HG03521 (cell line): ENCODE results near the gene CALML6.

ENCODE experiments used
- ATAC-seq: cut with Tn5 transposase; IDR thresholded peaks from one replicate; pipeline ENCODE4 v1.9.1; 2021; ENCODE audit warnings: mild to moderate bottlenecking, moderate library complexity; ENCODE audit not compliant: unreplicated experiment

The CALML6 gene

GRCh38 chr1:1891349-1892078, 23.5 kb upstream of the CALML6 start:
- ATAC-seq = no peak

GRCh38 chr1:1892079-1892762, 22.8 kb upstream of the CALML6 start:
- no peak for ATAC-seq

DNA sequence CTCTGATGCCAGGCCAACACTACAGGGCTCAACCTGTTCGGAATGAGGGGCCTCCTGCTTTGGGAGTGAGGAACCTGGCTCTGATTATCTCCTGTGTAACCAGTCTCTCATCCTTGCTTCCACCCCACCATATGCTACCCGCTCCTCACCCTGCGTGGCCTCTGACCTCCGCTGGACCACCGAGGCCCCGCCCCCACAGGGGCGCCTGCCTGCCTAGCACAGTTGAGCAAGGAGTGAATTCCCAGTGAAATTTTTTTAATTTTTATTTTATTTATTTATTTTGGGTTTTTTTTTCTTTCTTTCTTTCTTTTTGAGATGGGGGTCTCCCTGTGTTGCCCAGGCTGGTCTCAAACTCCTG, 22.3 kb upstream of the CALML6 start:
- ATAC-seq = no peak

DNA sequence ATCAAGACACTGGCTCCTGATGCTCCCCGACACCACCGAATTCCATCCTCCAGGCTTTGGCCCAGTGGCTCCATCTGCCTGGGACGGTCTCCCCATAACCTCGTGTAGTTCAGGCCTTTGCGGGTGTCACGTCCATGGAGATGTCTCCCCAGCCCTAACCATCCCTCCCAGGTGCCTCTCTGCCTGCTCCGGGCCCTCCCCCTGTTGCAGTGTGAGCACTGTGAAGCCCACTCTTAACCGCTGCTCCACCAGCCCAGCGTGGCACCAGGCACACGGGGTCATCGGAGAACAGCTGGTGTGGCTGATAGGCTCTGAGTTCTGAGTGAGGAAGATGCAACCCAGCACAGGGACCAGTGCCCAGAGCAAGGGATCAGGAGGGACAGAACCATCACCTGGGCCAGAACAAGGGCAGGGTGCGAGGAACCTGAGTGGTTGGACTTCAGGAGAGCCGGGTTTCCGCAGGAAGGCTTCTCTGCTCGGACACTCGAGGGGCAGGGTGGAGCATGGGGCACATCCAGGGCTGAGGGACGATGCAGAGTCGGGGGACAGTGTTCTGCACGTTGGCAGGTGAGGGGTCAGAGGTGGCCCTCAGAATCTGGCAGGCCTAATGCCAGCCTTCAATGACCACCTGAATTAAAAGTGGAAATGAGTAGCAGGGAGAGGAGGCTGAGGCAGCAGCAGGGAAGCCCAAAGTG, 21.6 kb upstream of the CALML6 start:
- ATAC-seq = no peak

DNA sequence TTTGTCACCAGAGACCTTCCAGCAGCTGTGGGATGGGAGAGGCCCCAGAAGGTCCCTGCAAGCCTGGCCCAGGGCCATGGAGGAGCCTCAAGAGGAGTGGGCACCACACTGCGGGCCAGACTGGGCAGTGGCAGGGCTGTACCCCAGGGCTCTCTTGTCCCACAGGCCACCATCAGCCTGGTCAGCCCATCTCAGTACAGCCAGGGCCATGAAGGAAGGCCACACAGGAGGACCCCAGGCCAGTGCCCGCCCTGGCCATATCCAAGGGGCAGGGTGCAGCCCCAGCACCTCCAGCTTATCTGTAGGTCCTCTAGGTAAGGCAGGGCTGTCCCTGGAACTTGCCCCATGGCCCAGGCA, 21.1 kb upstream of the CALML6 start:
- no peak for ATAC-seq

GRCh38 chr1:1894354-1895059, 20.6 kb upstream of the CALML6 start:
- ATAC-seq = no peak

DNA sequence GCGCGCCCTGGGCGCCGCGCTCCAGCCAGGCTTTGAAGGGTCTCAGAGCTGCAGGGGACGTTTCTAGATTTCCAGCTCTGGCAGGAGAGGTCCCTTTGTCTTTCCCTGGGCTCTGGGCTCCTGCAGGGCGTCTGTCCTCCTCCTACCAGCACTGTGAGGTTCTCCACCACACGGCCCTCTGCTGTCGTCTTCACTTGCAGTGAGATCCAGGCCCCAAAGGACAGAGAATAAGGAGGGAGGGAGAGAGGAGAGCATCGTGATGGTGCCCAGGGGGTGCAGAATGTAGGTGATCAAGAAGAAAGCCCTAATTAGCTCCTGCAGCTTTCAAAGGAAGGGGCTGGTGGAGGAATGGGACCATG, 20.0 kb upstream of the CALML6 start:
- ATAC-seq = no peak

- no peak for ATAC-seq
Measured at GRCh38 chr1:1895456-1896336, 19.4 kb upstream of the CALML6 start.

DNA sequence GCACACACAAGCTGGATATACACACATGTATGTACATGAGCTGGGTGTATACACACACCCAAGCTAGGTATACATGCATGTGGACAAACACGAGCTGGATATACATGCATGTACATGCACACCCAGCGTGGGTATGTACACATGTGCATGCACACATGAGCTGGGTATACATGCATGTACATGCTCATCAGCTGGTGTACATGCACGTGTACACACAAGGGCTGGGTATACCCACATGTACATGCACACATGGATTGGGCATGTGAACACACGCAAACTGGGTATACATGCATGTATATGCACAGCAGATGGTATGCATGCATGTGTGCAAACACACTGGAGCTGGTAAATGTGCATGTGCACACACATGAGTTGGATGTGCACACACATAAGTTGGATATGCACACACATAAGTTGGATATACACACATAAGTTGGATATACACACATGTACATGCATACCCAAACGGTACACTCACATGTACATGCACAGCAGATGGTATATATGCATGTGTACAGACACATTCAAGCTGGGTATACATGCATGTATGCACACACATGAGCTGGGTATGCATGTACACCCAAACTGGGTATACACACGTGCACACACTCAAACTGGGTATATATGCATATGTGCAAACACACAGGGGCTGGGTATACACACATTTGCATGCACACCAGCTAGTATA, 16.7 kb upstream of the CALML6 start:
- no peak for ATAC-seq

- no peak for ATAC-seq
Measured at GRCh38 chr1:1899266-1899966, 15.6 kb upstream of the CALML6 start.

DNA sequence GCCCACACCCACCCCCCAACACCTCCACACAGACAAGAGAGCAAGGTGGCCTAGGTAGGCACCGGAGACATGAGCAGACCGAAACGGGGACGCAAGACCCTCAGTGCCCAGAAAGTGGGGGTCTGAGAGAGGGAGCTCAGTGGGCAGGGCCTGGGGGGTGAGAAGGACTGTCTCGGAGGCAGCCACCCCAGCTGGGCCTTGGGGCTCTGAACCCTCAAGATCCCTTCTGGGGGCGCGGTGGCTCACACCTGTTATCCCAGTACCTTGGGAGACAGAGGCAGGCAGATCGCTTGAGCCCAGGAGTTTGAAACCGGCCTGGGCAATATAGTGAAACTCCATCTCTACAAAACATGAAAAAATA, 15.1 kb upstream of the CALML6 start:
- no peak for ATAC-seq

DNA sequence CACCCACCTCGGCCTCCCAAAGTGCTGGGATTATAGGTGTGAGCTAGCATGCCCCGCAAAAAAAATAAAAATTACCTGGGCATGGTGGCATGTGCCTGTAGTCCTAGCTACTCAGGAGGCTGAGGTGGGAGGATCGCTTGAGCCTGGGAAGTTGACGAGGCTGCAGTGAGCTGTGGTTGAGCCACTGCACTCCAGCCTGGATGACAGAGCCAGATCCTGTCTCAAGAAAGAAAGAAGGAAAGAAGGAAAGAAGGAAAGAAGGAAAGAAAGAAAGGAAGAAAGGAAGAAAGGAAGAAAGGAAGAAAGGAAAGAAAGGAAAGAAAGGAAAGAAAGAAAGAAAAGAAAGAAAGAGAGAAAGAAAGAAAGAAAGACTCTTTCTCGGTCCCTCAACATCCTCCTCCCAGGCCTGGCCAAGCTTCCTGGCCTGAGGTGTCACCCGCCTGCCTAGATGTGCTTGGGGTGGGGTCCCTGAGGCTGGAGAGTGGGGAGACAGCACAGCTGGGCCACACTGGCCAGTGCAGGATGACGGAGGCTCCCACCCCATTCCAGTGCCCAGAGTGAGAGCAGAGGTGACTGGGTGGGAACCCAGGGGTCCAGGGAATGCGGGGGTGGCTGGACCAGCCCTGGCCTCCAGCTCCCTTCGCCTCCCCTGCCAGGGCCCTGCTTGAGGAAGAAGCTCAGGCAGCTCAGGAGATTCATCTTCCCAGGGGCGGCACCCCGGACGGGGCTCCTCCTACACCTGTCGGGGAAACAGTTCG, 14.0 kb upstream of the CALML6 start:
- no peak for ATAC-seq

- no peak for ATAC-seq
Measured at GRCh38 chr1:1901641-1902294, 13.3 kb upstream of the CALML6 start.

DNA sequence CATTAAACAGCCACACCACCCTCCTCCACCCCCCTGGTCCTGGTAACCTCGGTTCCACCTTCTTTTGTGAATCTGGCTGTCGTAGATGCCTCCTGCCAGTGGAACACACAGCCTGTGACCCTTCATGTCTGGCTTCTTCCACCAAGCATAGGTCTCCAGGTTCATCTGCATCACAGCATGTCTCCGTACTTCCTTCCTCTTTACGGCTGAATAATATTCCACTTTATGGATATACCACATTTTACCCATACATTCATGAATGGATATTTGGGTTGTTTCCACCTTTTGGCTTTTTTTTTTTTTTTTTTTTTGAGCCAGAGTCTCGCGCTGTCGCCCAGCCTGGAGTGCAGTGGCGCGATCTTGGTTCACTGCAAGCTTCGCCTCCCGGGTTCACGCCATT, 11.8 kb upstream of the CALML6 start:
- ATAC-seq = no peak

DNA sequence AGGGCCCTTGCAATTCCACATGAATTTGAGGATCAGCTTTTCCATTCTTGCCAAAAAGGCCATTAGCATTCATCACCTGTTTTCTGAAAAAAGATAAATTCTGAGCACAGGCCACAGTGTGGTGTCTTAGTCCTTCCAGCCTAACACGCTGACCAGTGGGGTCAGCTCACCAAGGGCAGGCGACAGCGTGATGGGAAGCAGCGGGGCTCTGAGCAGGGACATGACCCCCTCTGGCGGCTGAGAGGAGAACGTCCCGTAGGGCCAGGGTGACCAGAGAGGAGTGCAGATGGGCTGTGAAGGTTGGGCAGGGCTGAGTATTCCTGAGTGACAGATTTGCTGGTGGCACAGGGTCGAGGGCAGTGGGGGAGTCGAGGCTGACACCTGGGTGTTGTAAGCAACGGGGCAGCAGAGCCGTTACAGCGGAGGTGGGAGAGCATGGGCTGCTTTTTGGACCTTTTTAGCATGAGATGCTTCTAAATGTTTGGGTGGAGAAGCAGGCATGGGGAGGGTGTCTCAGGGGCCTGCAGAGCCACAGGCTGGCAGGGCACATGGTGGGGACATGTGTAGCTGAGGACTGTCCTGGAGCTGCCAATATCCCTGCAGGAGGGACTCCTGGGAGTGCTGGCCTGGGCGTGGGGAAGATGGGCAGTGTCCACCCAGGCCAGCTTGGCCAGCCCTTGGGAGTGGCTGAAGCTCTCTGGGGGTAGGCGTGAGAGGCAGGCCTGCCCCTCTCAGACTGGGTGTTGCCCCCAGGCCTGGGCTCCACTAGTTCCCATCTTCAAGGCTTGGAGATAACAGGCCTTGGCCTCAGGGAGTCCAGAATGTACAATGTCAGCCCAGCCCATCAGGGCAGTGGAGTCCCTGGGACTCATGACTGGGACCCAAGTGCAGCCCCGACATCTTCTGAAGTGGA, 8.6 kb upstream of the CALML6 start:
- ATAC-seq = no peak

DNA sequence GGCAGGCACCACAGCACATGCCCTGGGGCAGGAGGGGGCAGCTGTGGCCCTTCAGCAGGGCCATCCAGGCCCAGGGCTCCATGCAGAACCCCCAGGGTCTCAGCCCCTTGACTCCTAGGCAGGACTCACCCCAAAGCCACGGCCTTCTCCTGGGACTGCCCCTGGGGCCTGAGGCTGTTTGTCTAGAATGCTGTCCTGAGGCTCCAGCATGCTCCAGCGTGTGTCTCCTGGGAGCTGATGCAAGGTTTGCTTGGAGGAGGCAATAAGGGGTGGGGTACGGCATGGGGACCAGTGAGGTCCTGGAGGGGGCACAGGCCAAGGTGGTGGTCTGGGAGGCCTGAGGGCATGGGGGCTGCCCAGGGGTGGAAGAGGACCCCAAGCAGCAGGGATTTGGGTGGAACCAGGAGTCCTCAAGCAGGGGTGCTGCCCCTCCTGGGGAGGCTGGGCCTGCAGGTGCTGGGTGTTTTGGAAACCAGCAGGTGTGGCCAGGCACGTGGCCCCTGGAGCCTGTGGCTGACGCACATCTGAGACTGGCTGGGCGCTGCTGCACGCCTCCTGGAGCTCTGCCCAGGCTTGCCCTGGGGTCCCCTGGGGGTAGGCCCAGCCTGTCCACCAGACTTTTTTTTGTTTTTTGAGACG, 7.8 kb upstream of the CALML6 start:
- no peak for ATAC-seq

GRCh38 chr1:1908506-1908791, 6.6 kb upstream of the CALML6 start:
- ATAC-seq = no peak
